Skin of body (tissue), 2 donors: Measurements from ENCODE around the gene CYREN. TPM values are rescaled to one million over a fixed set of nuclear protein-coding genes. Genes with fewer than 3 reads are reported as not detected.
"Not testable (repeated sequence)": the region's sequence is repeated elsewhere in the genome, so short reads cannot be mapped to it uniquely, and the experiment has no call there.

Experiments used
- DNase-seq: peaks from one replicate; lab custom pipeline; 2025; lab: John Stamatoyannopoulos, UW
- total RNA-seq: library from RNA; depleted of rRNA; stranded (reverse); fragments of >200 nt; gene quantifications from one replicate; pipeline ENCODE4 v1.2.3, GENCODE V29; 2014

Gene CYREN
- total RNA-seq, result 17.6 TPM

- peak; percentile 72 for DNase-seq
Measured at GRCh38 chr7:135170274-135170997, at the start of gene CYREN. Gene CYREN (minus strand): TSS chr7:135170707. CDS start chr7:135168922, 1,785 bp downstream.

GRCh38 chr7:135217645-135218509 lies 47.4 kb upstream of the CYREN start:
- DNase-seq, result no peak

GRCh38 chr7:135215698-135216097 lies 45.2 kb upstream of the CYREN start:
- no peak for DNase-seq

GRCh38 chr7:135215180-135215579 lies 44.7 kb upstream of the CYREN start:
- DNase-seq, result no peak

GRCh38 chr7:135213831-135214230 lies 43.3 kb upstream of the CYREN start:
- no peak for DNase-seq

- DNase-seq, result not testable (repeated sequence)
Measured at GRCh38 chr7:135211946-135212685, 41.6 kb upstream of the CYREN start.

GRCh38 chr7:135211179-135211945 lies 40.9 kb upstream of the CYREN start, which contains the start of gene WDR91:
Gene WDR91 (minus strand): TSS chr7:135211526. CDS start chr7:135211502, 24 bp downstream.
- peak; percentile 94 for DNase-seq

GRCh38 chr7:135210888-135211178 lies 40.3 kb upstream of the CYREN start:
- no peak for DNase-seq

- DNase-seq, result no peak
Measured at GRCh38 chr7:135209225-135209834, 38.8 kb upstream of the CYREN start.

- DNase-seq, result no peak
Measured at GRCh38 chr7:135208102-135208793, 37.7 kb upstream of the CYREN start.

- no peak for DNase-seq
Measured at GRCh38 chr7:135207406-135208101, 37.0 kb upstream of the CYREN start.

GRCh38 chr7:135206941-135207391 lies 36.5 kb upstream of the CYREN start:
- no peak for DNase-seq

- no peak for DNase-seq
Measured at GRCh38 chr7:135205850-135206249, 35.3 kb upstream of the CYREN start.

- no peak for DNase-seq
Measured at GRCh38 chr7:135204876-135205275, 34.4 kb upstream of the CYREN start.

GRCh38 chr7:135204341-135204749 lies 33.8 kb upstream of the CYREN start:
- DNase-seq, result no peak

GRCh38 chr7:135201350-135201749 lies 30.8 kb upstream of the CYREN start:
- DNase-seq, result no peak

GRCh38 chr7:135200821-135201331 lies 30.4 kb upstream of the CYREN start:
- no peak for DNase-seq

GRCh38 chr7:135199439-135199838 lies 28.9 kb upstream of the CYREN start:
- no peak for DNase-seq
